Rectal smooth muscle tissue (tissue), 1 donor: ENCODE results near the gene DES.

Experiments used
- H3K27ac ChIP-seq: one replicate; pipeline ENCODE4 v1.7.0; 2013; ENCODE audit warnings: low read depth, low read length, inconsistent platforms
- H3K27me3 ChIP-seq: one replicate; pipeline ENCODE4 v1.7.0; 2013; ENCODE audit warnings: low read length; ENCODE audit not compliant: control insufficient read depth, insufficient read depth
- H3K36me3 ChIP-seq: one replicate; pipeline ENCODE4 v1.7.0; 2013; ENCODE audit warnings: low read length; ENCODE audit not compliant: control insufficient read depth, insufficient read depth
- H3K4me1 ChIP-seq: one replicate; pipeline ENCODE4 v1.7.0; 2013; ENCODE audit warnings: low read length; ENCODE audit not compliant: control insufficient read depth, insufficient read depth
- H3K4me3 ChIP-seq: one replicate; pipeline ENCODE4 v1.7.0; 2013; ENCODE audit warnings: low read length
- H3K9ac ChIP-seq: one replicate; pipeline ENCODE4 v1.7.0; 2013; ENCODE audit warnings: low read length

DES gene

DNA sequence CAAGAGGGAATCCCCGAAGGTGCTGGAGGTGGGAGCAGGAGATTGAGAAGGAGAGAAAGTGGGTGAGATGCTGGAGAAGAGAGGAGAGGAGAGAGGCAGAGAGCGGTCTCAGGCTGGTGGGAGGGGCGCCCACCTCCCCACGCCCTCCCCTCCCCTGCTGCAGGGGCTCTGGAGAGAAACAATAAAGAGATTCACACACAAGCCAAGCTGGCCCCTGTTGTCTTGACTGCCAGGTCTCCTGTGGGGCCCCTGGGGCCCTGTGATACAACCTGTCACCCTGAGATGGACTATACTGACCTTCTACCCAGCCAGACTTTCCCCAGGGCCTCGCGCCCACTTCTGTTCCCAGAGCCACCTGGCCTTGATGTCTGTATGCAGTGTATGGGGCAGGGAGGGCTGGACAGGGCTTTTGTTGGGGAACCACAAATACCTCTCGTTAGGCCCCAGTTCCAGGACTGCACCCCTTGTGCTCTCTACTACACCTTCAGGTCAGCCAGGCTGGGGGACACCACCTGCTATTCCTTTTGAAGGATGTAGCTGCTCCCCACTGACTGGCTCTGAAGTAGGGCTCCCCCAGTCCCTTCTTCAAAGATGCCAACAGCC lies 8.5 kb downstream of the DES start:
- Histone ChIP-seq H3K27me3 (no peaks in the 10 kb centered on the region), H3K36me3 (peaks cover 9% of the 10 kb centered on the region), H3K9ac (no peak overlapping the region), H3K4me1 (peaks cover 17% of the 10 kb centered on the region), H3K4me3 (no peak overlapping the region), H3K27ac (peak overlapping the region; percentile 99)

DNA sequence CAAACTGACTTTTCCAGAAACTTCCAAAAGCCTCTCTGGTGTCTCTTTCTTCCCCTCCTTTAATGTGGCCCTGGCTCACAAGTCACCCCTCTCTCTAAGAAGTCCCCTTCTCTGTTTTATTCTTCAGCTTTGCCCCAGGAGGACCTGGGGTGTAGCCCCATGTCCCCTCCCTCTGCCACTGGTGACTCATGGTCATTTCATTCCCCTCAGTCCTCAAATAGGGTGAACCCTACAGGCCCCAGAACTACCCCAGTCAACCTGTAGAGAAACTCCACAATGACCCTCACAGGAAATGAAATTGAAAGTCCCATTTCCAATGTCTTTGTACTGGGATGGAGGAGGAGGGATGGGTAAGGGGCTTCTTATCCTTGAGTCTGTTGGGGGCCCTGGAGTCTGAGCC lies 10.3 kb downstream of the DES start:
- Histone ChIP-seq H3K36me3 (peaks cover 6% of the 10 kb centered on the region), H3K4me3 (no peak overlapping the region), H3K4me1 (peaks cover 17% of the 10 kb centered on the region), H3K27me3 (no peaks in the 10 kb centered on the region), H3K9ac (no peak overlapping the region), H3K27ac (peak overlapping the region; percentile 68)

DNA sequence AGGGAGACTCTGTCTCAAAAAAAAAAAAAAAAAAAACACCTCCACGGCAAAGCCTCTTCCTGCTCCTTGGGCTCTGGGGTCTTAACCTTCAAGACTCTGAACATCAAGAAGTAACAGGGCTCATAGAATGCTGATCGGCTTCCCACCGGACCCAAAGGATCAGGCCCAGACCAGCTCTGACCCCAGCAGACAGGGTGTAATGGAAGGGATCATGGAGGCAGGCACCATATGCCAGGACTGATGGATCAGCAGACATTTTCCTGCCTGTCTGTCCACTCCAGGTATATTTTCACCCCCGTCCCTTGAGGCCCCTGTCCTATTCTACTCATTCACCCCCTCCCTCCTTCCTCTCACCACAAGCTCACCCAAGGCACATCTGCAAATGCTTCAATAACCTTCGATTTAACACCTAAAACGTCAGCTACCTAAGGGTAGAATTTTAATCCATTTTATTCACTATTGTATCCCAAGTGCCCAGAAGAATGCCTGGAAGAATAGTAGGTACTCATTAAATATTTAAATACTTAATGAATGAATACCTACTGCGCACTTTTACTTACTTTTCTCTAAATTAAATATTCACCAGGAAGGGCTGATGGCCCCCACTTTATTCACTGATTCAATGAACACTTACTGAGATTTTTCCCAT lies 11.9 kb downstream of the DES start:
- Histone ChIP-seq H3K27me3 (peaks cover 3% of the 10 kb centered on the region), H3K36me3 (peaks cover 5% of the 10 kb centered on the region), H3K9ac (no peak overlapping the region), H3K27ac (peak overlapping the region; percentile 83), H3K4me1 (peaks cover 15% of the 10 kb centered on the region), H3K4me3 (no peak overlapping the region)

GRCh38 chr2:219430633-219431615 lies 12.7 kb downstream of the DES start:
- peaks cover 5% of the 10 kb centered on the region for H3K27me3 ChIP-seq
- peaks cover 19% of the 10 kb centered on the region for H3K4me1 ChIP-seq
- no peak overlapping the region for H3K9ac ChIP-seq
- no peaks in the 10 kb centered on the region for H3K36me3 ChIP-seq
- H3K4me3 ChIP-seq = no peak overlapping the region
- H3K27ac ChIP-seq = peak overlapping the region; percentile 83

GRCh38 chr2:219433666-219434467 lies 15.7 kb downstream of the DES start:
- peak overlapping the region; percentile 99 for H3K27ac ChIP-seq
- peak overlapping the region; percentile 41 for H3K4me3 ChIP-seq
- H3K27me3 ChIP-seq = peaks cover 5% of the 10 kb centered on the region
- H3K9ac ChIP-seq = no peak overlapping the region
- H3K36me3 ChIP-seq = no peaks in the 10 kb centered on the region
- peaks cover 43% of the 10 kb centered on the region for H3K4me1 ChIP-seq

- Histone ChIP-seq H3K27me3 (peaks cover 5% of the 10 kb centered on the region), H3K27ac (peak overlapping the region; percentile 99), H3K36me3 (no peaks in the 10 kb centered on the region), H3K4me1 (peaks cover 43% of the 10 kb centered on the region), H3K4me3 (peak overlapping the region; percentile 41), H3K9ac (no peak overlapping the region)
Observed at GRCh38 chr2:219434468-219434717, 16.2 kb downstream of the DES start.

- peak within 1 kb of the TSS; percentile 99 for H3K27ac ChIP-seq
- H3K36me3 ChIP-seq = no peaks in the 10 kb centered on the region
- peak within 1 kb of the TSS; percentile 50 for H3K4me3 ChIP-seq
- peaks cover 5% of the 10 kb centered on the region for H3K27me3 ChIP-seq
- peaks cover 43% of the 10 kb centered on the region for H3K4me1 ChIP-seq
- peak within 1 kb of the TSS; percentile 26 for H3K9ac ChIP-seq
Observed at GRCh38 chr2:219434718-219435525, 16.7 kb downstream of the DES start, which contains the start of gene SPEG. SPEG (plus strand) TSS chr2:219434843; CDS start chr2:219434978, 135 bp downstream.

- Histone ChIP-seq H3K9ac (no peak overlapping the region), H3K4me1 (peaks cover 43% of the 10 kb centered on the region), H3K27ac (peak overlapping the region; percentile 99), H3K27me3 (peaks cover 5% of the 10 kb centered on the region), H3K4me3 (peak overlapping the region; percentile 50), H3K36me3 (no peaks in the 10 kb centered on the region)
Observed at GRCh38 chr2:219435701-219436100, 17.5 kb downstream of the DES start.

DNA sequence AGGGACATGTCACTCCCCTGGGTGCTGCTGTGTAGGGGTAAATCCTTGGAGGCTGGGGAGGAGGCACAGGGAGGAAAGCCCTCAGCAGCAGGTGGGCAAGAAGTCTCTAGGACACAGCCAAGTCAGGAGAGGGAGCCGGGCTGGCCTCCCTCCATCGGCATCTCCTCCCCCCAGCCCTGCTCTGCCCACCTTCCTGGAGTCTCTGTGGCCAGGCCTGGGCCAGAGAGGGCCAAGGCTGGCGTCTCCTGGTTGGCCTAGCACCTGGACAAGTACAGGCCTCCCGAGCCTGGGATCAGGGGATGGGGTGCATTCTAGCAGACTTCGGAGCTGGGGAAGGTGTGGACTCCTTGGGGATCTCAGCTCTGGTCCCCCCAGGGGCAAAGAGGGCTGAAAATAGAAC lies 18.3 kb downstream of the DES start:
- Histone ChIP-seq H3K9ac (no peak overlapping the region), H3K36me3 (no peaks in the 10 kb centered on the region), H3K27me3 (peaks cover 5% of the 10 kb centered on the region), H3K27ac (peak overlapping the region; percentile 99), H3K4me3 (no peak overlapping the region), H3K4me1 (peaks cover 48% of the 10 kb centered on the region)

DNA sequence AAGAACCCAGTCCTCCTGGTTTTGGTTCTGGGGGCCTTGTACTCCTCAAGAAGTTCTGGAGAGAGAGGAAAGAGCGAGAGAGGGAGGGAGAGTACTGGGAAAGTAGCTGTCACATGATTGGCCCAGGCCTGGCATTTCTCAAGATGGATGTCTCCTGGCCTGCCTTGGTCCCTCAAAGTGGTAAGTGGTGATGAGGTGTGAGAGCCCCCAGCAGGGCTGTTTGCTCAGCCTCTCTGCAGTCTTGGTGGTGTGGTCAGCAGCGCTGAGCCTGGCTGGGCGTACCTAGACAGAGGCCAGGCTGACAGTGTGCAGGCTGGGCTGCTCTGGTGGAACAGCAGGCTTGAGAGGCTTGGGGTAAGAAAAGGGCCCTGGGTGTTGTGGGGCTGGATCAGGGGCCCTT lies 19.0 kb downstream of the DES start:
- Histone ChIP-seq H3K4me3 (no peak overlapping the region), H3K36me3 (no peaks in the 10 kb centered on the region), H3K4me1 (peaks cover 48% of the 10 kb centered on the region), H3K27ac (peak overlapping the region; percentile 99), H3K27me3 (peaks cover 5% of the 10 kb centered on the region), H3K9ac (no peak overlapping the region)

GRCh38 chr2:219437690-219438206 lies 19.6 kb downstream of the DES start:
- no peaks in the 10 kb centered on the region for H3K36me3 ChIP-seq
- peaks cover 8% of the 10 kb centered on the region for H3K27me3 ChIP-seq
- no peak overlapping the region for H3K4me3 ChIP-seq
- no peak overlapping the region for H3K9ac ChIP-seq
- peak overlapping the region; percentile 99 for H3K27ac ChIP-seq
- peaks cover 48% of the 10 kb centered on the region for H3K4me1 ChIP-seq
